Memory B cell (primary cell): ENCODE data around the gene RIMS3.
"Not testable (repeated sequence)": the region's sequence is repeated elsewhere in the genome, so short reads cannot be mapped to it uniquely, and the experiment has no call there.

Experiments
- ATAC-seq: fragments of 150-1000 bp; cut with Tn5 transposase; 2 replicates; pipeline ENCODE4 v1.10.0; 2021; ENCODE audit warnings: low read depth, mild to moderate bottlenecking, moderate library complexity
- DNase-seq, 2 donors: peaks; one replicate each; pipeline ENCODE4 v3.0.0; 2022; ENCODE audit warnings: low spot score in 2 of 2
- H3K27ac Mint-ChIP-seq: one replicate; pipeline ENCODE4 v1.8.0; 2022; ENCODE audit warnings: mild to moderate bottlenecking, moderate library complexity, mixed read lengths
- H3K27me3 Mint-ChIP-seq: one replicate; pipeline ENCODE4 v1.8.0; 2022; ENCODE audit warnings: mixed read lengths
- H3K36me3 Mint-ChIP-seq: one replicate; pipeline ENCODE4 v1.8.0; 2022; ENCODE audit warnings: mild to moderate bottlenecking, mixed read lengths
- H3K4me1 Mint-ChIP-seq: one replicate; pipeline ENCODE4 v1.8.0; 2022; ENCODE audit warnings: mixed read lengths
- H3K4me3 Mint-ChIP-seq: one replicate; pipeline ENCODE4 v1.8.0; 2022; ENCODE audit warnings: mild to moderate bottlenecking, moderate library complexity, mixed read lengths
- H3K9me3 Mint-ChIP-seq: one replicate; pipeline ENCODE4 v1.8.0; 2022; ENCODE audit warnings: mixed read lengths

Gene RIMS3

DNA sequence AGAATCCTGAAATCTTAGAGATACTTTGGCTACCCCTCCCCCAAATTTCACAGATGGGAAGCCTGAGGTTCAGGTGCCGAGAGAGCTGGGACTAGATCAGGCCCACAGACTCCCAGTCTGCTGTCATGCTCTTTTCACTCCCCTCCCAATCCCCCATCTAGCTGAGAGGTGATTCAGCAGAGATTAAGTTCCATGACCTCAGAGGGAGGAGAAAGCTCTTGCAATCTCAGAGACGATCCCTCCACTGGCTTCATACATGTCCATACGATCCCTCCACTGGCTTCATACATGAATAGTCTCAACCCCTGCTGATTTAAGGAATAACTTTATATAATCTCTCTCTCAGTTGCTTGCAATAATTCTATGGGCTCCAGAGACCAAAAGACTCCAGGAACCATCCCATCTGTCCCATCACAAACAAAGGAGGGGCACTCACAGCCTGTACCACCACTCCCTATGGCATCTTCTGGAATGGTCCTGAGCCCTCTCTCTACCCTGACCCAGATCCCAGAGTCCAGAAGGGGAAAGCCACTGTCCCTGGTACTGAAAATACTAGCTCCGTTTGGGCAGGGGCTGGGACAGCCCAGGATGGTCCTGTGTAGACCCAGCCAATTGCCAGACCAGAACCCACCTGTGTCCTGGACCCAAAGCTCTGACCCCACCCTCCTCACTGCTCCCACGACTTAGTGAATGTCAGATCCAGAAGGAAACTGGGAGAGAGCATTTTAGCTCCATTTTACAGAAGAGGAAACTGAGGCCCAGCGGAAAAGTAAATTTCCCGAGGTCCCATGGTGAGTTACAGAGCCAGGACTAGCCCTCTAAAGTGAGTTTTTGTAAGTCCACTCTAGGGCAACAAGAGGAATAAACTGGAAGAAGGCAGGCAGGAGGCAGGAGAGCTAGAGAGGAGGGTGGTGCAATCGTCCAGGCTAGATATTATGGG lies 27.1 kb downstream of the RIMS3 start:
- H3K36me3 Mint-ChIP-seq, result peaks cover 8% of the 10 kb centered on the region
- no peak overlapping the region for H3K27ac Mint-ChIP-seq
- H3K4me3 Mint-ChIP-seq, result no peak overlapping the region
- no peaks in the 10 kb centered on the region for H3K27me3 Mint-ChIP-seq
- H3K4me1 Mint-ChIP-seq, result peaks cover 6% of the 10 kb centered on the region
- ATAC-seq (no peak), DNase-seq (no peak)
- H3K9me3 Mint-ChIP-seq, result peaks cover 4% of the 10 kb centered on the region

DNA sequence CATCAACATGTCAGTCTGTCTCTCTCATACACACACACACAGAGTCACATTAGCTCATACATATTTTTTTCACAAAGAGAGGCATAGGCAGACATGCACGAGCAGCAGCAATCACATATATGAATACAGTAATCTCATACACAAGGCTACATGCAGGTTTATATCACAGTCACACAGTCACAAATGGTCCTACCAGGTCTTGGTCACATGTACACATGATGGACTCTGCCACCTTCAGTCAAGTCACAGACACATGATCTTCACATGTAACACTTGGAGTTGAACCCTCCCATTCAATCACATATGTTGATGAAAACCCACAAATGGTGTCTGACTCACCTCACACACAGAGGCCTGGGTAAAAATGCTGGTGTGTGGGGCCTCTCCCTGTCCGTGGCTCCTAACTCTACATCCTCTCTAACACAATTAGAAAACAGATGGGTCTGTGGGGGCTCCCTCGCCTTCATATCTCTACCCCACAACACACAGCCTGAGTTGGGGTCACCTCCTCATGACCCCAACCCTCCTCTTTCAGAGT lies 27.9 kb downstream of the RIMS3 start:
- H3K27me3 Mint-ChIP-seq, result no peaks in the 10 kb centered on the region
- DNase-seq, result no peak
- H3K4me1 Mint-ChIP-seq, result peaks cover 6% of the 10 kb centered on the region
- ATAC-seq, result no peak
- H3K9me3 Mint-ChIP-seq, result peaks cover 4% of the 10 kb centered on the region
- peaks cover 8% of the 10 kb centered on the region for H3K36me3 Mint-ChIP-seq
- H3K4me3 Mint-ChIP-seq, result no peak overlapping the region
- no peak overlapping the region for H3K27ac Mint-ChIP-seq

DNA sequence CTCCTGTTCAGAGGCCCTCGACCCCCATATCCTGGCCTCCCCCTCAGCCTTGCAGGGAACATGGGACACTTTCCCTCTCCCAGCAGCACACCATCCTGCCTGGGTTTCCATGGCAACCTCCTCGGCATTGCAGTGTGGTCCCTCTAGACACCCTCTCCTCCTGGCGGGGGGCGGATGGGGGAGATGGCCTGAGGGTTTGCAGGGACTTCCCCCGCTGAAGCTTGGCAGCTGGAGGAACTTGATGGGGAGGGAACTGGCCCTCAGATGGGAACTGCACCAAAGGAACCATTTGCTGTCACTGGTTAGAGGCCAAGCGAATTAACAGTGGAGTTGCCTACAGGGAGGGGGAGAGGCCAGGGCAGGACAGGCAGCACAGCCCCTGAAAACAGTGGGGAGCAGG lies 28.7 kb downstream of the RIMS3 start:
- H3K36me3 Mint-ChIP-seq, result peaks cover 8% of the 10 kb centered on the region
- H3K4me3 Mint-ChIP-seq, result no peak overlapping the region
- ATAC-seq (no peak), DNase-seq (no peak)
- H3K27ac Mint-ChIP-seq, result no peak overlapping the region
- no peaks in the 10 kb centered on the region for H3K27me3 Mint-ChIP-seq
- H3K4me1 Mint-ChIP-seq, result peaks cover 6% of the 10 kb centered on the region
- peaks cover 4% of the 10 kb centered on the region for H3K9me3 Mint-ChIP-seq

DNA sequence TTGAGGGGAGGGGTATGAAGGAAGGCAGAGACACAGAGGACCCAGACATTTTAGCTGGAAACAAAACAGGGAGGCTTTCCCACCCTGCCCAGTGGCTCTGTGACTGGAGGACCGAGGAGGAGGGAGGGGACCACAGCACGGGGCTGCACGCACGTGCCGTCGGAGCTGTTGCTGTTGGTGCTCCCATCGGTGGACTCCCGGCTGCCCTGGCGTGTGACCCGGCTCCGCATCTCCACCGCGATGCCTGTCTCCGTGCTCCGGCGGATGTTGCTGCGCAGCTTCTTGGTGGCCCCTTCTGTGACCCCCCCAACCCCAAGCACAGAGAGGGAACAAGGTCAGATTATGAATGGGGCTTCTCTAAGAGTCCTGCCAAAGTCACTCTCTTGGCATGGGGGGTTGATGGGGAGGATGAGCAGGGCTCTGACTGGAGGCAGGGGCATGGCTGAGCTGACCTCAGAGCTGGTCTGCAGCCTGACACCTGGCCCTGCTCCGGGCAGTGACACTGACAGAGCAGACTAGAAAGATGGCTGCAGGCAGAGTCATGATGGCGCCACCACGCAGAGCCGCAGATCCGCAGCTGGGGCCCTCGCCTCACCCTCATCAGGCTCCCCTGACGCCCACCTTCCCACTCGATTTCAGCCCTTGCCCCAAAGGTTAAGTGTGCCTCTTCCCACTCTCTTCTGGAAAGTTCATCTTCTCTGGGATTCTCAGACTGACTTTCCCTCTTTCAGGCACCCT lies 29.6 kb downstream of the RIMS3 start:
- no peak overlapping the region for H3K4me3 Mint-ChIP-seq
- no peak overlapping the region for H3K27ac Mint-ChIP-seq
- H3K27me3 Mint-ChIP-seq, result no peaks in the 10 kb centered on the region
- H3K36me3 Mint-ChIP-seq, result peaks cover 8% of the 10 kb centered on the region
- peaks cover 4% of the 10 kb centered on the region for H3K9me3 Mint-ChIP-seq
- DNase-seq (no peak), ATAC-seq (no peak)
- peaks cover 6% of the 10 kb centered on the region for H3K4me1 Mint-ChIP-seq

DNA sequence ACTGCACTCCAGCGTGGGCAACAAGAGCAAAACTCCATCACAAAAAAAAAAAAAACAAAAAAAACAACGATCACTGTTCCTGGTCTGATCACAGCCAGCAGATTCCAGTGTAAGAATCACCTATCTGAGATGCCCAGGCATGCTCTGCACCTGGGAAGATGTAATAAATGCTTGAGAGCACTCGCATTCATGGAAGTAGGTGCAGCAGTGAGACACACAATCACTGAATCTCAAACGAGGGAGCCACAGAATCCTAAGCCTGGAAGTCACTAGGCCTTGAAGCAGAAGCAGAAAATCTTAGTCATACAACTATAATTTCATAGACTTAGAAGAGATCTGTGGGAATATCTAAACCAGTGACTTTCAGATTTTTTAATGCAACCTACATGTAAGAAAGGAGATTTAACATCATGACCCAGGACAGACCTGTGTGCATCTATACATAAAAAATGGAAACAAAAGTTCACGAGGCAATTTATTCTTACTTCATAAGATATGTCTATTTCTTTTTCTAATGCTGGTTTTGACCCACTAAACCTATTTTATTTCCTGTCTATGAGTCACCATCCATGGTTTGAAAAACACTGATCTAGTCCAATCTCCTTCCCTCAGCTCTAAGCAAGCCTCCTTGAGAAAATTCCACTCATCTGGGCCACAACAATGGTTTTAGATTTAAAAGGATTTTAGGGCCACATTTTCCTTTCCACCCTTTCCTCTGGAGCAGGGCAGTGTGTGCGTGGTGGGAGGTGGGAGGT lies 30.4 kb downstream of the RIMS3 start:
- Mint-ChIP-seq H3K27me3 (no peaks in the 10 kb centered on the region), H3K9me3 (peaks cover 4% of the 10 kb centered on the region), H3K4me3 (no peak overlapping the region), H3K27ac (no peak overlapping the region), H3K36me3 (peaks cover 7% of the 10 kb centered on the region), H3K4me1 (peaks cover 6% of the 10 kb centered on the region)
- DNase-seq, result no peak
- no peak for ATAC-seq

DNA sequence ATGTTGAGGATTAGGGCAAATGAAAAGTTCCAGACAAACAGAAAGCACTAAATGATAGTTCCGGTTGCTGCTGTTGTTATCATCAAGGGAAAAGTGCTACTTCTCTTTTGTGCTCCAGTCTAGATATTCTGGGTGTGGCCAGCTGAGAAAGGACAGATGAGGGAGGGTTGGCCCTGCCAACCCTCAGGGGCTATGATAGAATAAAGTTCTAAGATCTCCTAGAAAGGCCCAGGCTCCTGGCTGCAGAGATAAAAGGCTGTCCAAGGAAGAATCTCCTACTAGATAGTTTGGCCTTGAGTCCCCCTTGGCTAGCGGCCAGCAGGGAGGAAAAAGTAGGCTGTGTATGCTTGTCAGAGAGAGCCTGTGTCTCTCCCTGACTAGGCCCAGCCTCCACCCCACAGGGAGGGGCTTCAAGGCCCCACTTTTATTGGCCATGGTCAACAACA lies 31.5 kb downstream of the RIMS3 start:
- peak overlapping the region; percentile 73 for H3K27ac Mint-ChIP-seq
- no peaks in the 10 kb centered on the region for H3K27me3 Mint-ChIP-seq
- no peak overlapping the region for H3K4me3 Mint-ChIP-seq
- ATAC-seq, result peak; percentile 70
- no peak for DNase-seq
- H3K4me1 Mint-ChIP-seq, result peaks cover 6% of the 10 kb centered on the region
- peaks cover 4% of the 10 kb centered on the region for H3K9me3 Mint-ChIP-seq
- peaks cover 6% of the 10 kb centered on the region for H3K36me3 Mint-ChIP-seq

DNA sequence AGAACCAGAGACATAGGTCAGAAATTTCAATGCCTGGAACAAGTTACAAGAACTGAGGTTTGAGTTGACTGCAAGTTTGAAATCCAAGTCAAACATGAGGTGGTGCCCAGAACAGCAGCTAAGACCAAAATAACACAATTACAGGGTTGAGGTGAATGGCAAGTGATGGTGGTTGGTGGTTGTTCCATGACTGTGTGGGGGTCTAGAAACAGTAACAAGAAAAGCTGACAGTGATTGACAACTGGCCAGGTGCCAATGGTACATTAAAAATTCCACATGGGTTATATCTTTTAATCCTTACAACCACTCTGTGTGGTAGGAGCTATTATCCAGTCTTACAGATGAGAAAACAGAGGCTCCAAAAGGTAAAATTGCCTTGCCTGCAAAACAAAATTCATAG lies 32.0 kb downstream of the RIMS3 start:
- DNase-seq (no peak), ATAC-seq (no peak)
- Mint-ChIP-seq H3K9me3 (peaks cover 4% of the 10 kb centered on the region), H3K27ac (peak overlapping the region; percentile 73), H3K27me3 (no peaks in the 10 kb centered on the region), H3K36me3 (peaks cover 6% of the 10 kb centered on the region), H3K4me1 (peaks cover 6% of the 10 kb centered on the region), H3K4me3 (no peak overlapping the region)

DNA sequence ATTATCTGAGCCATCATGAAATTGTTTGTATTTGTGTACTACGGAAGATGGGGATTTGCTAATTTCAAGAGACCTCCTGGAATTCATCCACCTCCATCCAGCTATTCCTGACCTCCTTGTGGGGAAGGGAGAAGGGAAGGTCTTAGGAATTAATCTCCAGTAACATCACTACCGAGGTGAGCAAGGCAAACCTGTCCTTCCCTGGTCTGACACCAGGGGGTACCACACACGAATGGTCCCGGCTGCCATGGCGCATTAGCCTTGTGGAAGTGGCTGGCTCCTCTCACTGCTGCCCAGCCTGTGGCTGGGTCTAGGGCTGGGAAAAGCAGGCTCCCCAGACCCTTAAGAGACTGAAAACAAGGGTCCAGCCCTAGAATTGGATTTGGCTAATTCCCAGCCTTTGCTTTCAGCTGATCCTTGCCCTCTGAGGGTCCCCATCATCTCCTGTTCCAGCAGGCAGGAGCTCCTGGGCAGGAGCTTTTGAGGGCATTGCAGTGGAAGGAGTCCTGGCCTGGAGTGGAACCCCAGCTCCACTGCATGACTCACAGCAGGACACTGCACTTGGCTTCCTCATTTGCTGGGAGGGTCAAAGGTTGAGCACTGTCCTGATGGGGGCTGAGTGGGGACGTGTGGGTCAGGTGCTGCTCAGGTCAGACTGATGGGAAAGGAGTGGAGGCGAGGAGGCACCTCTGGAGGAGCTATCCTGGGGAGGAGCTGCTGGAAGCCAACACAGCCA lies 34.8 kb downstream of the RIMS3 start:
- Mint-ChIP-seq H3K9me3 (peaks cover 4% of the 10 kb centered on the region), H3K27ac (no peak overlapping the region), H3K4me1 (peaks cover 6% of the 10 kb centered on the region), H3K4me3 (no peak overlapping the region), H3K27me3 (peaks cover 5% of the 10 kb centered on the region), H3K36me3 (peaks cover 5% of the 10 kb centered on the region)
- DNase-seq, result peak; percentile 26 to 30
- peak; percentile 57 for ATAC-seq

DNA sequence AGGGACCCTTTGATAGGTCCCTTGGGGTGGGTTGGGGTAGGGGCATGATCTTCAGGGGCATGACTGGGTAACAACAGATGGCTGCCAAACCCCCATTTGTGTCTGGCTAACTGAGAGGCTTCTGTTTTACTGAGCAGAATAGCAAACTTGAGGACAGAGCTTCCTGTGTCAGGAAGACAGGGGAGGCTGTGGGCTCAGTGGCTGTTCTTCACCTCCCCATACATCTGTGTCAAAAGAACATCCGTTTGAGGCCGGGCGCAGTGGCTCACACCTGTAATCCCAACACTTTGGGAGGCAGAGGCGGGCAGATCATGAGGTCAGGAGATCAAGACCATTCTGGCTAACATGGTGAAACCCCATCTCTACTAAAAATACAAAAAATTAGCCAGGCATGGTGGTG lies 35.9 kb downstream of the RIMS3 start:
- not testable (repeated sequence) for H3K4me1 Mint-ChIP-seq, H3K4me3 Mint-ChIP-seq, DNase-seq, ATAC-seq, H3K27me3 Mint-ChIP-seq, H3K9me3 Mint-ChIP-seq, H3K27ac Mint-ChIP-seq, H3K36me3 Mint-ChIP-seq

DNA sequence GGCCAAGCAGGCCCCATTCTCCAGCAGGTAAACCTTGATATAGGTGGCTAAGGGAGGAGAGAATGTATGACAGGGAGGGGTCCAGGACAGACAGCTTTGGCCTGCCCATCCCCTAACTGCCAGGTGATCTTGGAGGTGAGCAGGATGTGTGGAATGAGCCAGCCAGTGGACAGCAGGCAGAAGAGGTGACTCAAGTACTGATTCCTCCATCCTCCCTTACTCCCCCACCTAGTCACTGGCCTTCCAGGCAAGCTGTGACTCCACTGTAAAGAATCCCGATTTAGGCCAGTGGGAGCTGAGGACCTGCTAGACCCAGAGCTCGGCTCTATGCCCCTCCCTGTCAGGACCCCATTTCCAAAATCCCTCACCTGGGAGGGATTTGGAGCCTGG lies 36.6 kb downstream of the RIMS3 start:
- no peak for ATAC-seq
- H3K4me1 Mint-ChIP-seq, result peaks cover 5% of the 10 kb centered on the region
- H3K27ac Mint-ChIP-seq, result no peak overlapping the region
- H3K27me3 Mint-ChIP-seq, result peaks cover 7% of the 10 kb centered on the region
- H3K4me3 Mint-ChIP-seq, result no peak overlapping the region
- DNase-seq, result no peak
- H3K9me3 Mint-ChIP-seq, result no peaks in the 10 kb centered on the region
- H3K36me3 Mint-ChIP-seq, result peaks cover 1% of the 10 kb centered on the region

DNA sequence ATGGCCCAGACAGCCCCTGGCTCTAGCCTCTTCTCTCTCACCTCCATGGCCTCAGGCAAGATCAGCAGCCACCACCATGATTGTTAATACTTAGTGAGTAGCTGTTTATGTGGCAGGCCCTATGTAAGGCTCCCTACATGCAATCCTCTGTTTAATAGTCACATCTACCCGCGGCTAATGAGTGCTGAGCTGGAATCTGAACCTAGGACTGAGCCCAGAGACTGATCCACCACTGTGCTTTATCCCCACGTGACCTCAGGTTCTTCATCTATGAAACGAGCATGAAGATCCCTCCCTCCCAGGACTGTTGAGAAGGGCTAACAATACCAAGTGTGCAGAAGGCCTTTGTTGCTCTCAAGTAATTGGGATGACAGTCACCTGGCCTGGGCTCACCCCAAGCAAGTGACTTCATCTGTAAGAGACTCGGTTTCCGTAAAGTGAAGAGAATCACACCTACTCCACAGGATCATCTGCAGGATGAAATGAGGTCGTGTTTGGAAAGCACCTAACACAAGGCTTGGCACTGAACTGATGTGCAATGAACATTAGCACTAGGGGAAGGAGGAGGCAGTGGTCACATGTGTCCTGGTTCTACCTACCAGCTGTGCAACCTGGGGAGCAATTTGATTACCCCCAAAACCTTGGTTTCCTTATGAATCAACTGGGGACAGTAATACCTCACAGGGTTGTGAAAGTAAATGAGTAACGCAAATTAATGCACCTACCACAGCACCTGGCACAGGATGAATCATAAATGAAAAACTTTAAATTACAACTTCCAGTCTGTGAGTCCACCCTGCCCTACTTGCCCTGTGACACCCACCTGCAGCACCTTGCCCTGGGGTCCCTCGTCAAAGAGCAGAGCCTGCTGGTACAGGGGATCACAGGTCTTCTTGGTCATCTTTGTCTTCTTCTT lies 37.2 kb downstream of the RIMS3 start:
- Mint-ChIP-seq H3K4me3 (no peak overlapping the region), H3K9me3 (no peaks in the 10 kb centered on the region), H3K36me3 (peaks cover 1% of the 10 kb centered on the region), H3K27me3 (peaks cover 7% of the 10 kb centered on the region), H3K27ac (no peak overlapping the region), H3K4me1 (no peaks in the 10 kb centered on the region)
- ATAC-seq (no peak), DNase-seq (no peak)

DNA sequence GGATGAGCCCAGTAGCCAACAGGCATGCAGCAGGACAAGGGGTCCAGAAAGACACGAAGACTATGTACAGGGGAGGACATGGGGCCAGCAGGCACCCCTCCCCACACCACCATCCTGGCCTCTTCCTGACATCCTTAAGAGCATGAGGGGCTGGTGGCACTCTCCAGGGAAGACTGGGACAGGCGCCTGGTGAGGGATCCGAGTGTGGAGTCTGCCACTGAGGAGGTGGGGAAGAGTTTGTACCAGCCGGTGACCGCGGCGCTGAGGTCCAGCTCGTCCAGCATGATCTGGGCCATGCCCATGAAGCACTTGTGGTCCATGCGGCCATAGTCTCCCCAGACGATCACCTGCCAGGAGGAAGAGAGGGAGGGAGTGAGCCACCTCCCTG lies 39.1 kb downstream of the RIMS3 start:
- ATAC-seq, result no peak
- Mint-ChIP-seq H3K4me3 (no peak overlapping the region), H3K4me1 (no peaks in the 10 kb centered on the region), H3K27ac (no peak overlapping the region), H3K36me3 (peaks cover 1% of the 10 kb centered on the region), H3K9me3 (no peaks in the 10 kb centered on the region), H3K27me3 (peaks cover 11% of the 10 kb centered on the region)
- no peak for DNase-seq
